Astrocyte (in vitro differentiated cells and primary cell): ENCODE measurements around the gene ZNF213. TPM values are rescaled to one million over a fixed set of nuclear protein-coding genes. Genes with fewer than 3 reads are reported as not detected.

Experiments
- DNase-seq: peaks from one replicate; pipeline ENCODE4 v3.0.0-alpha.2; 2010; ENCODE audit warnings: low read depth
- FAIRE-seq: peaks from 2 replicates; lab custom pipeline; 2011; peaks lifted over from hg19 to GRCh38; lab: Jason Lieb, UNC
- H2AFZ ChIP-seq: 2 replicates; pipeline ENCODE4 v1.6.0; 2012; ENCODE audit warnings: low read depth, low read length, inconsistent platforms
- H3K27ac ChIP-seq: 2 replicates; pipeline ENCODE4 v1.5.1; 2011; ENCODE audit warnings: low read depth, low read length, inconsistent platforms
- H3K27me3 ChIP-seq: 2 replicates; pipeline ENCODE4 v1.6.0; 2011; ENCODE audit warnings: low read length, inconsistent platforms; ENCODE audit not compliant: insufficient read depth
- H3K36me3 ChIP-seq: 2 replicates; pipeline ENCODE4 v1.5.1; 2011; ENCODE audit warnings: low read length, inconsistent platforms; ENCODE audit not compliant: insufficient read depth
- H3K4me1 ChIP-seq: 2 replicates; pipeline ENCODE4 v1.5.1; 2011; ENCODE audit warnings: low read length, inconsistent platforms; ENCODE audit not compliant: insufficient read depth
- H3K4me2 ChIP-seq: 2 replicates; pipeline ENCODE4 v1.6.0; 2012; ENCODE audit warnings: low read length, inconsistent platforms
- H3K4me3 ChIP-seq: 2 replicates; pipeline ENCODE4 v1.5.1; 2011; ENCODE audit warnings: low read depth, mild to moderate bottlenecking, low read length, inconsistent platforms; ENCODE audit not compliant: insufficient read depth
- H3K79me2 ChIP-seq: 2 replicates; pipeline ENCODE4 v1.6.0; 2012; ENCODE audit warnings: mild to moderate bottlenecking, low read length, inconsistent platforms; ENCODE audit not compliant: insufficient read depth
- H3K9ac ChIP-seq: 2 replicates; pipeline ENCODE4 v1.6.0; 2012; ENCODE audit warnings: mild to moderate bottlenecking, low read length, inconsistent platforms
- H3K9me3 ChIP-seq: 2 replicates; pipeline ENCODE4 v1.5.1; 2012; ENCODE audit warnings: low read depth, mild to moderate bottlenecking, low read length, inconsistent platforms; ENCODE audit not compliant: insufficient read depth
- H4K20me1 ChIP-seq: 2 replicates; pipeline ENCODE4 v1.6.0; 2012; ENCODE audit warnings: low read length, inconsistent platforms; ENCODE audit not compliant: insufficient read depth
- H3K27ac Mint-ChIP-seq: one replicate; pipeline ENCODE4 v1.8.0; 2021; ENCODE audit warnings: mild to moderate bottlenecking, mixed read lengths; ENCODE audit not compliant: unreplicated experiment
- H3K27me3 Mint-ChIP-seq: one replicate; pipeline ENCODE4 v1.8.0; 2021; ENCODE audit warnings: low read depth, mixed read lengths; ENCODE audit not compliant: unreplicated experiment
- H3K36me3 Mint-ChIP-seq: one replicate; pipeline ENCODE4 v1.8.0; 2021; ENCODE audit warnings: low read depth, mixed read lengths; ENCODE audit not compliant: unreplicated experiment
- H3K4me1 Mint-ChIP-seq: one replicate; pipeline ENCODE4 v1.8.0; 2021; ENCODE audit warnings: low read depth, mixed read lengths; ENCODE audit not compliant: unreplicated experiment
- H3K4me3 Mint-ChIP-seq: one replicate; pipeline ENCODE4 v1.8.0; 2021; ENCODE audit warnings: mild to moderate bottlenecking, moderate library complexity, mixed read lengths; ENCODE audit not compliant: unreplicated experiment
- H3K9me3 Mint-ChIP-seq: one replicate; pipeline ENCODE4 v1.8.0; 2021; ENCODE audit warnings: mild to moderate bottlenecking, mixed read lengths; ENCODE audit not compliant: unreplicated experiment
- CTCF ChIP-seq: IDR thresholded peaks from 2 replicates; pipeline ENCODE4 v1.5.1; 2011; ENCODE audit warnings: low read depth, mild to moderate bottlenecking, inconsistent platforms, low read length, moderate library complexity; ENCODE audit not compliant: insufficient read depth
- EZH2 ChIP-seq: IDR thresholded peaks from 2 replicates; pipeline ENCODE4 v1.6.1; 2012; ENCODE audit warnings: mild to moderate bottlenecking, low read length, inconsistent platforms; ENCODE audit not compliant: insufficient read depth
- total RNA-seq: library from RNA; stranded (reverse); gene quantifications from 2 replicates; pipeline ENCODE4 v1.2.1, GENCODE V29; 2021

The ZNF213 gene
- total RNA-seq, 1 donor from 2014 or later, result 12.0 TPM

GRCh38 chr16:3119701-3120408 is 15.0 kb upstream of the ZNF213 start:
- H3K9me3 ChIP-seq, result no peaks in the 10 kb centered on the region

GRCh38 chr16:3120435-3120834 is 14.4 kb upstream of the ZNF213 start:
- no peaks in the 10 kb centered on the region for H3K9me3 Mint-ChIP-seq
- H3K27ac Mint-ChIP-seq, result no peak overlapping the region
- no peak overlapping the region for H3K27ac ChIP-seq
- no peak overlapping the region for H3K4me3 ChIP-seq
- FAIRE-seq (no peak), DNase-seq (no peak)
- H3K4me2 ChIP-seq, result no peak overlapping the region
- no peaks in the 10 kb centered on the region for H4K20me1 ChIP-seq
- peaks cover 8% of the 10 kb centered on the region for H3K4me1 Mint-ChIP-seq
- H3K9me3 ChIP-seq, result no peaks in the 10 kb centered on the region
- no peak overlapping the region for H3K4me3 Mint-ChIP-seq
- no peaks in the 10 kb centered on the region for H3K36me3 ChIP-seq
- H3K27me3 Mint-ChIP-seq, result no peaks in the 10 kb centered on the region
- no peak overlapping the region for H3K9ac ChIP-seq
- H3K79me2 ChIP-seq, result no peaks in the 10 kb centered on the region
- H3K4me1 ChIP-seq, result peaks cover 5% of the 10 kb centered on the region
- H3K27me3 ChIP-seq, result no peaks in the 10 kb centered on the region
- H3K36me3 Mint-ChIP-seq, result no peaks in the 10 kb centered on the region
- no peak overlapping the region for H2AFZ ChIP-seq
- TF ChIP-seq CTCF (no peak), EZH2 (no peak)

More at GRCh38 chr16:3119701-3120408, 15.0 kb upstream of the ZNF213 start:
- Histone ChIP-seq H3K4me1 (peaks cover 5% of the 10 kb centered on the region), H2AFZ (no peak overlapping the region), H3K27ac (no peak overlapping the region), H3K9ac (no peak overlapping the region), H3K36me3 (peaks cover 3% of the 10 kb centered on the region), H3K4me2 (no peak overlapping the region), H4K20me1 (no peaks in the 10 kb centered on the region), H3K27me3 (no peaks in the 10 kb centered on the region), H3K4me3 (no peak overlapping the region), H3K79me2 (no peaks in the 10 kb centered on the region)
- H3K4me1 Mint-ChIP-seq, result peaks cover 8% of the 10 kb centered on the region
- no peak overlapping the region for H3K27ac Mint-ChIP-seq
- no peaks in the 10 kb centered on the region for H3K27me3 Mint-ChIP-seq
- no peaks in the 10 kb centered on the region for H3K36me3 Mint-ChIP-seq
- no peak for TF ChIP-seq EZH2
- no peak for TF ChIP-seq CTCF
- DNase-seq (no peak), FAIRE-seq (no peak)
- H3K4me3 Mint-ChIP-seq, result no peak overlapping the region
- H3K9me3 Mint-ChIP-seq, result no peaks in the 10 kb centered on the region

DNA sequence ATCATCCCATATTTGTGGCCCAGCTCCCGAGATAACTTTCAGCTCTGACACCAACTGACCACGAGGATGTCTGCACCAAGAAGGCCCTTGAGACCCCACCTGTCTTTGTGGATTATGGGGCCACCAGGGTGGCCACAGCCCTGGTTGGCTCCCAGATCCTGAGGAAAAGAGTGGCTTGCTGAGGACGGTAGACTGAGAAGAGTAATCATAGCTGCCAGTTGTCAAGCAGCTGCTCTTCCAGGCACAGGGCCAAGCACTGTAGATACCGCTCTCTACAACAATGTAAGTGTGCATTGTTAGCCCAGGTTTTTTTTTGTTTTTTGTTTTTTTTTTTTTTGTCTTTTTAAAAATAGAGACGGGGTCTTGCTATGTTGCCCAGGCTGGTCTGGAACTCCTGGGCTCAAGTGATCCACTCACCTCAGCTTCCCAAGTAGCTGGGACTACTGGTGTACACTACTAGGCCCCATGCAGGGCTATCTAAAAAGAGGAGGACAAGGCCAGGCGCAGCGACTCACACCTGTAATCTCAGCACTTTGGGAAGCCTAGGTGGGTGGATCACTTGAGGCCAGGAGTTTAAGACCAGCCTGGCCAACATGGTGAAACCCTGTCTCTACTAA is 12.9 kb upstream of the ZNF213 start:
- FAIRE-seq, result no peak
- Mint-ChIP-seq H3K27me3 (no peaks in the 10 kb centered on the region), H3K36me3 (no peaks in the 10 kb centered on the region), H3K27ac (no peak overlapping the region), H3K9me3 (no peaks in the 10 kb centered on the region), H3K4me1 (peaks cover 8% of the 10 kb centered on the region), H3K4me3 (no peak overlapping the region)
- DNase-seq, result no peak
- Histone ChIP-seq H2AFZ (no peak overlapping the region), H3K27me3 (no peaks in the 10 kb centered on the region), H4K20me1 (no peaks in the 10 kb centered on the region), H3K4me1 (peaks cover 5% of the 10 kb centered on the region), H3K79me2 (no peaks in the 10 kb centered on the region), H3K27ac (no peak overlapping the region), H3K4me3 (no peak overlapping the region), H3K9me3 (no peaks in the 10 kb centered on the region), H3K9ac (no peak overlapping the region), H3K36me3 (no peaks in the 10 kb centered on the region), H3K4me2 (no peak overlapping the region)
- TF ChIP-seq EZH2 (no peak), CTCF (no peak)
